HL-60/S4 treated with phorbol 12-myristate 13-acetate at 8.2 ng/mL for 4 days and 3 days (cell line): ENCODE results near the gene SAMD14.

Experiments
- in situ Hi-C: fragments of 300-500 bp; cut with MboI; formaldehyde crosslinking; loops from 2 replicates; pipeline ENCODE4 v1.15.0; 2022; ENCODE audit warnings: low sequenced_read_pairs

Gene SAMD14

DNA sequence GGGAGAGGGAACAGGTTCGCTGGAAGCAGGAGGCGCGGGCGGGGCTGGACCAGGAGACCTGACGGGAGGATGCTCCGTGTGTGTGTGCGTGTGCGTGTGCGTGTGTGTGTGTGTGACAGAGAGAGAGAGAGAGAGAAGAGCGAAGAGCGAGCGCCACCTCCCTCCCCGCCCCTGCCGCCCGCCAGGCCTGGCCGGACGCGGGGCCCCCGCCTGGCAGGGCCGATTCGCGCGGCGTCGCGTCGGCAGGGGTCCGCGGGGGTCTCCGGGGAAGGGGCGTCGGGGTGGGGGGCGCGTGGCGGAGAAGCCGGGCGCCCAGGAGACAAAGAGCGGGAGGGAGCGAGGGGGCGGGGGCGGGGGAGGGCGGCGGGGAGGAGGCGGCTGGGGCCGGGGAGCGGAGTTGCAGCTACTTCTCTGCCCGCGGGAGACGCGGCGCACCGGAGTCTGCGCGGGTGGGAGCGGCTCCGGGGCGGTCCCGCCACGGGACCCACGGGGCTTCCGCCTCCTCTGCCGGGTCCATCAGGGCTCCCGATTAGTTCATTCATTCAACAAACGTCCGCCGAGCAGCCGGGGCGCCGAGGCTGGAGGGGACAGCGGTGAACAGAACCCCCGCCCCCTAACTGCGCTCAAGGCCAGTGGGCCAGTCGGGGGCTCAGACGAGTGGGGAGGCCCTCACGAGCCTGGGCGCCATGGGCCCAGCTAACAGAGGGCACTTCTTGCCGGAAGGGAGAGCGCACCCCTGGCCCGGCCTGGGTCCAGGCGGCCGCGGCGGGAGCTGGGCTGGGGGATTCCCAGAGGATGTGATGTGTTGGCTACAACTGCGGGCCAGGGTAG, at the start of gene SAMD14:
Gene SAMD14, minus strand, starts transcription at position 433 of the 831 bp plus-strand sequence. CDS start 5,201 bp downstream, outside the sequence.
- in situ Hi-C loops = no loop called here

DNA sequence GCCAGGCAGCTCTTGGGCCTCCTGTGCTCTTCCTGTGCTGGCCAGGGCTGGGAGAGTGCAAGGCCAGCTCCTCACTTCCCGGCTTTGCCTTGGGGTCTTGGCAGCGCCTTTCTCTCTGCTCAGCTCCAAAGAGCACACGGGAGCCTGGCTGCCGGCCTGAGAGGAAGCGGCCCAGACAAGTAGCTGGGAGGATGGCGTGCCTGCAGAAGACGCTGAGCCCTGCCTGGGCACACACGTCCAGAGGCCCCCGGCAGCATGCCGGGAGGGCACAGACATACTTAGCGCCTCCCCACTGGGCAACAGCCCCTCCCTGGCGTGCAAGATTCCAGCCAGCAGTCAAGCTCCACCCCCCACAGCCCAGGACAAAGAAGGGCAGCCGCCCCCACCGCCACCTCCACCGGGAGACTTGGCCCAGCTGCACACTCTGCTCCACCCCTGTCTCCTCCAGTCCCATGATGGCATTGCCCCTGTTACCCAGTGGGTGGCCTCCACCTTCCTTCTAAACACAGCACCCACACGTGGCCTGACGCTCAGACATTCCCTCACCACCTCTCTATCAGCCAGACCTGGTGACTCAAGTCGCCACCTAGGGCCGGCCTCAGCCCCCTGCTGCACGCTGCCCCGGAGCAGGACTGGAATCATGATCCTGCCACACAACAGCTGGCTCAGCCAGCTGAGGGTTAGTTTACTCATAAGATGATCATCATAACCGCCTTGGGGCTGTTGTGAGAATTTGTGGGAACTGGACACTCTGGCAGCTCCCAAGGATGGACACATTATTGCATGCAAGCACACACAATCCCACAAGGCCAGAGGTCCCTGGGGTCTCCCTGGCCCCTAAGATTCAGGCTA, 48.2 kb upstream of the SAMD14 start:
- in situ Hi-C loops = no loop called here

DNA sequence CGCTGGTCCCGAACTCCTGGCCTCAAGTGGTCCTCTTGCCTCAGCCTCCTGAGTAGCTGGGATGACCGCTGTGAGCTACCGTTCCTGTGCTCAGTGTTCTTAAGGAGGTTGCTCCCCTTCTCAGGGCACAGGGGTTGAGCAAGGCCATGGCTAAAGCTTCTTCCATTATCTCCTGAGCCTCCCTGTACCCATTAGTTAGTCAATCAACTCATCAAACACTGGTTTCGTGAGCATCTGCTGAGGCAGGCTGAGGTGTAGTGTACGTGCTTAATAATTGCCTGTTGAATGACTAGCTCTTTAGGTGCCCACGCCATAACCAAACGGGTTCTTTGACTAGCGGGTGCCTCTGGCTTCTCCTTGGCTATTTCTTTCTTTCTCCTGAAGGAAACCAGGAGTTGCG, 47.5 kb upstream of the SAMD14 start:
- in situ Hi-C loops = no loop called here

DNA sequence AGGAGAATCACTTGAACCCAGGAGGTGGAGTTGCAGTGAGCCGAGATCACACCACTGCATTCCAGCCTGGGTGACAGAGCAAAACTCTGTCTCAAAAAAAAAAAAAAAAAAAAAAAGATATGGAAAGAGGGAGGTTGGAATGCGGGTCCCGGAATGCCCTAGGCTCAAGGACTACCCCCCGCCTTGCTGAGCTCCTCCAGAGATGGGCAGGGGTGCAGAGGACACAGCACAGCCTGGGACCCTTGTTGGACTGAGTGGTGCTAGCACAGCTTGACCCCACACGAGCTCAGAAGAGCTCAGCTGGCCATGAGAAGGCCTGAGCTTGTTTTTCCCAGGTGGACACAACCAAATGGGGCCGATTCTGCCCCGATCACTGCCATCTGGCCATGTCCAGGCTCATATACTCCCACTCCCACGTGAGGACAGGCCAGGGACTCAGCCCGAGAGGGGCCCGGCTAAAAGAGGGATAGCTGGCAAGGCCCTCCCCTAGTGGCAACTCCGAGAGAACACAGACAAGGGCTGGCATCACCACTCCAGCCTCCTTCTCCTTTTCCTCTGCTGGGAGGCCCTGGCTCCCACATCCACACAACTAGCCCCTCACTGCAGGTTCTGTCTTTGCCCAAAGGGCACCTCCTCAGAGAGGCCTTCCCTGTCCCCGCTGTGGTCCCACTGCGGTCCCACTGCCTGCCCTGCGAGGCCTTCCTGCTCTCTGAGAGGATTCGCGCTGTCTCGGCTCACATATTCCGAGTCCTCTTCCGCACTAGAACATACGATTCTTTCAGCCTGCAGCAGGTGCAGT, 46.8 kb upstream of the SAMD14 start:
- in situ Hi-C loops = no loop called here

DNA sequence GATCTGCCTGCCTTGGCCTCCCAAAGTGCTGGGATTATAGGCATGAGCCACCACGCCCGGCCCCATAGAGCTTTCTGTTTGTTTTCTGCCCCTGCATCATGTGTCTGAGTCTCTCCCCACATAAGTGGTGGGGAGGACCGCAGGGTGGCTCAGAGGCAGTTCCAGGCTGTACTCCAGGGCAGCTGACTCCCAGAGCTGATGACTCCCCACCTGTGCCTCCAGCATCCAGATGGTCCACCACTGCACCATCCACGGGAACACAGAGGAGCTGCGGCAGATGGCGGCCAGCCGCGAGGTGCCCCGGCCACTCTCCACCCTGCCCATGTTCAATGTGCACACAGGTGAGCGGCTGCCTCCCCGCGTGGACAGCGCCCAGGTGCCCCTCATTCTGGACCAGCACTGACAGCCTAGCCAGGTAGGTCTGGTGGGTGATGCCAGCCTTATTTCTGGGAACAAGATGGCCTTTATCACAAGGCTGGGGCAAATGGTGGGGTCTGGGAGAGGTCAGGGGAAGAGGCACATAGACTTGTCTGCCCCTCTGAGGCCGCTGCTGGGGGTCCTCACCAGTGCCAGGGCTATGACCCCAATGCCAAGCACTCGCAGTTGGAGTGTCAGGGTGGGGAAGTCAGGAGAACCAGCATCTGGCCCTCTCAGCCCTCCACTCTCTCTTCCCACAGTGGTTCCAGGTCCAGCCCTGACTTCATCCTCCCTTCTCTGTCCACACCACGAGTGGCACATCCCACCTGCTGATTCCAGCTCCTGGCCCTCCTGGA, 45.3 kb upstream of the SAMD14 start:
- in situ Hi-C loops = no loop called here

DNA sequence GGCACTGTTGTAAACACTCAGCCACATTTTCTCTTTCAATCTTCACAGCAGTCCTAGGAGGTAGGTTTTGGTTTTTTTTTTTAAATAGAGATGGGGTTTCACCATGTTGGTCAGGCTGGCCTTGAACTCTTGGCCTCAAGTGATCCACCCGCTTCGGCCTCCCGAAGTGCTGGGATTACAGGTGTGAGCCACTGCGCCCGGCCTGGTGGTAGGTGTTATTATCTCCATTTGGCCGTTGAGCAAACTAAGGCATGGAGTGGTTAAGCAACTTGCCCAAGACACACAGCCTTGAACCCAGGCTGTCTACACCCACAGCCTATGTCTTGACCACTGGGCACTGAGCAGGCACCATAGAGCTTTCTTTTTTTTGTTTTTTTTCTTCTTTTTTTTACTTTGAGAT, 44.5 kb upstream of the SAMD14 start:
- in situ Hi-C loops = no loop called here

DNA sequence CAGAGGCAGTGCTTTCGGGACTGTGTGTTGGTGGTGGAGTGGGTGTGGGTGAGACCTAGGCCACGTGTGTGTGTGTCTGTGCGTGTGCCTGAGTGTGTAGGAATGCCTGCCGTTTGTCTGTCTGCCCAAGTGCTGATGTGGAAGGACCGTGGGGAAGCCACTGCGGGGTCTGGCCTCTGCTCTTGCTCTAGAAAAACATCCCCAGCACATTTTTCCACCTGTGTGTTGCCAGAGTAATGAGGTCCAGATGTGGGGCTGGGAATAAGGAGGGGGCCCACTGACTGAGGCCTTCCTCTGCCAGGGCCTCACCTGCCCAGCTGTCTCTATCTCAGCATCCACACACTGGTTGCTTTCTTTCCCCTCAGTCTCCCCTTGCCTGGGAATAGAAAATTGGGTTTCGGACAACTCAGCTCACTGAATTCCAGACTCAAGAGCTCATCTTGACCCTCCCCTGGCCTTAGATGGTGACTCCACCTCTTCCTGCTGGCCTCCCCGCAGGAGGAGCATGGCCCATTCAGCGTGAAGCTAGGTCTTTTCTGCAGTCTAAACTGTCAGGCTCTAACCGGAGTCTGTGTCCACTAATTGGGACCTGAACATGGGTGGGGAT, 43.5 kb upstream of the SAMD14 start:
- in situ Hi-C loops = no loop called here

DNA sequence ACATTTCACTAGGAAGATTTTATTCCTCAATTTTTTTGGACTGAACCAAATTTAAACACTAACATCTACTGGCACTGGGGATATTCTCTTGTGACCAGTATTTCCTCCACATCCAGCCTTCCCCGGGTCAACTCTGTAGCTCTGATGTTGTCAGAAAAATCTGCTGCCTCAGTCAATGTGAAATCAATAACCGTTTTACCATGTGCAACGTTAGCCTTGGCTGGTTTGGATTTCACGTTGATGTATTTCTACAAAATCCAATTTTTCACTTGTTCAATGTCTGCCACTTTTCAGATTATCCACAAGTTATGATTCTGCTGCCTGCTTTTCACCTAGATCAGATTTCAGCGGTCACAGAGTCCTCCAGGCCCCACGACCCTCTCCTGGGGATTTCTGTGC, 43.0 kb upstream of the SAMD14 start:
- in situ Hi-C loops = no loop called here

DNA sequence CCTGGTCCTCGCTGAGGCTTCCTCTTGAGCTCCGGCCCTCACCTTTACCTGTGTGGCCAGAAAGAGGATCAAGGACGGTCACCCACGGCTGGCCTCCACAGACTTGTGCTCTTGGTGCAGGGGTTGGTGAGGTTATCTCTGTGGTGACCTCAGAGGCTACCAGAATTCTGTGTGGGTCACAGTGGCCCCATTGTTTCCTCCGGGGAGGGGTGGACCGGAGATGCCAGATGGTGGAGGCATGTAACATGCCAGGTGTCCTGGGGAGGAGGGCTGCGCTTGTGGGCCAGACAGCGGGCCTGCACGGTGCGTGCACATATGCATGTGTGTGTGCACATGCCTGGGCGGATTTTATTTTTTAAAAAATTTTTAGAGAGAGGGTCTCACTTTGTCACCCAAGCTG, 42.2 kb upstream of the SAMD14 start:
- in situ Hi-C loops = no loop called here

DNA sequence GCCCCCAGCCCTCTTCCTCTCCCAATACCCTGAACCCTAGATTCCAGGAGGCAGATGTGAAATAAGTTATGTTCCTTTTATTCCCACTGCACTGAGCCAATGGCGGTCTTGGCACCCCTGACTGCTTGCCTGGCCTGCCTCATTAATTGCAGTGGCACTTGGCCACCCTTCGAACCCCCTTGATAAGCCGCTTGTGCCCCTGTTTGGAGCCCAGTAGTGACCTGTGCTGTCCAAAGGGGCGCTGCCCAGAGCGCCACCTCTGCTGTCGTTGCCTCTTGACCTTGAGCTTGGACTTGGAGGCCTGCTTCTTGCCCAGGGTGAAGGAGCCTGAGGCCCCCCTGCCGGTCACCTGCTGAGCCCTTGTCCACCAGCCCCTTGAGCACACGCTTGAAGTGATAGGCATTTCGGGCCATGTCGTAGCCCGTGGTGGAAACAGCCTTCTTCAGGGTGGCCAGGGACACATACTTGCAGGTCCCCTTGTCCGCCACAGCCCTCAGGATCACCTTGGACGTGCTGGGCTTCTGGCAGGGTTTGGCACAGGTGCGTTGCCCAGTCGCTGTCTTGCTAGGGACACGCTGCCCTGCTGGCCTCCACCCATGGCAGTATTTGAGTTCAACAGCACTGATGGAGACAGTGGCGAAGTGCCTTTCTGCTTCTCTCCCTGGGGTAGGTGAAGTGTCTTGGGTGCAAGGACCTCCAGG, 41.6 kb upstream of the SAMD14 start:
- in situ Hi-C loops = no loop called here

DNA sequence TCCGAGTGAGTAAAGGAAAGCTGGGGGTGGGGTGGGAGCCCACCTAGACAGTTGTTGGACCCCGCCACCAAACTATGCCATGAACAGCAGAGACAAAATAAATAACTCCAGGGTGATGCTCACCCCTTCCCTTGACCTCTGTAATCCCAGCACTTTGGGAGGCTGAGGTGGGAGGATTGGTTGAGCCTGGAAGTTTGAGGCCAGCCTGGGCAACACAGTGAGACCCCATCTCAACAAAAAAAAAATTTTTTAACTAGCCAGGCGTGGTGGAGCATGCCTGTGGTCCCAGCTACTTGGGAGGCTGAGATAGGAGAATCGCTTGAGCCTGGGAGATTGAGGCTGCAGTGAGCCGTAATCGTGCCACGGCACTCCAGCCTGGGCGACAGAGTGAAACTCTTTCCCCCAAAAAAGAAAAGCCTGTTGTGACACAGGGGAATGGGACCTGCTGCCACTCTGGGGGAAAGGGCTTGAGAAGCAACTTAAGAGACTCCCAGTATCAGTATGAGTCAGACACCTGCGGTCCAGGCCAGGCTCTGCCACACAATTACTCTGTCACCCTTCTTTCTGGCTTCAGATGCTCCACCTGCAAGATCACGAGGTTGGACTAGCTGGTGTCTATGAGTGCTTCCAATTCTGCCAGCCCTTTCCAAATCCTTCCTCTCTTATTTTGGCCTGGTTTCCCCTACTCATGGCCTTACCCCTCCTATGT, 40.9 kb upstream of the SAMD14 start:
- in situ Hi-C loops = no loop called here

DNA sequence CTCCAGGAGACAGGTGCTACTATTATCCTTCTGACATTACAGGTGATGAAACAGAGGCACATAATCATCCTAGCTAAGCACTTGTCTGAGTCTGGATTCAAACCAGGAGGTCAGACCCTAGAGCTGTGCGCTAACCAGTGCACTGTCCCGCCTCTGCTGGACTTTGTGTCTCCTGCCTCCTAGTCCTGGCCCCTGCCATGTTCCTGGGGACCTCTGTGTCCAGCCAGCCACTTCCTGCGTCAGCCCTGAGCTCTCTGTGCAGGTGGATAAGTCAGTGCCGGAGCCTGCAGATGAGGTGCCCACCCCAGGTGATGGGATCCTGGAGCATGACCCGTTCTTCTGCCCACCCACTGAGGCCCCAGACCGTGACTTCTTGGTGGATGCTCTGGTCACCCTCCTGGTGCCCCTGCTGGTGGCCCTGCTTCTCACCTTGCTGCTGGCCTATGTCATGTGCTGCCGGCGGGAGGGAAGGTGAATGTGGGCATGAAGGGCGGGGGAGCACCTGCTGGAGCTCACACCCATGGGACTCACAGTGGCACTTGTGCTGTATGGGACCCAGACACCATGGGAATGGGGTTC, 40.0 kb upstream of the SAMD14 start:
- in situ Hi-C loops = no loop called here

DNA sequence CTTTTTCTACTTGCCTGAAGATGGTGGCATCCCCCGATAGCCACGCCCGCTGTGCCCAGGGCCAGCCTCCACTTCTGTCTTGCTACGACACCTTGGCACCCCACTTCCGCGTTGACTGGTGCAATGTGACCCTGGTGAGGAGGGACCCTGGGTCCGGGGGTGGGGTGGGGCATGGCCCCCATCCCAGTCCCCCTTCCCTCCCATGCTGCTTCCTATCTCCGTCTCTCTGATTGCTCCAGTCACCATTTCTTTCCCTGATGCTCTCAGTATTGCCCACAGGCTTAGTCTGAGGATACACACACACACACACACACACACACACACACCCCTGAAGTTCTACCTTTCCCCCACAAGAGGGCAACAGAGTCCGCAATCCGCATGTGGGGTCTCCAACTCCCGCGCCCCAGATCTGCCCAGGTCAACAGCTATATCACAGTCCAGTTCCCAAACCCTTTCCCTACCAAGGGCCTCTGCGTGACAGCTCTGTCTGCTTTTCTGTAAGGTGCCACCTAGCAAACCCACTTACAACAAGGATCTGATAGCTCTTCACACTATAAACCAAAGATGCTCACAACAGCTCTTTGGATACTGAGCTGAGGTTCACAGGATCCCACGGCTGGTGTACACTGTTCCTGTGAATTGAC, 39.3 kb upstream of the SAMD14 start:
- in situ Hi-C loops = no loop called here

DNA sequence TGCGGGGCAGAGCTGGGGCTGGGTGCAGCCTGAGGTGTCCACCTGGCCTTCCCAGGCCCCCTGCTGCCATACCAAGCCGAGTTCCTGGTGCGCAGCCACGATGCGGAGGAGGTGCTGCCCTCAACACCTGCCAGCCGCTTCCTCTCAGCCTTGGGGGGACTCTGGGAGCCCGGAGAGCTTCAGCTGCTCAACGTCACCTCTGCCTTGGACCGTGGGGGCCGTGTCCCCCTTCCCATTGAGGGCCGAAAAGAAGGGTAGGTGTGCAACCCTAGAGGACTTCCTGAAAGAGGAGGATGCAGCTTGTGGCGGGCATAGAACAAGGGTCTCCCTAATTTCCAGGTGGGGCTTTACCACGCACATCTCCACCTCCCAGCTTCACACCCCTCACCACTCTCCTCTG, 38.4 kb upstream of the SAMD14 start:
- in situ Hi-C loops = no loop called here

DNA sequence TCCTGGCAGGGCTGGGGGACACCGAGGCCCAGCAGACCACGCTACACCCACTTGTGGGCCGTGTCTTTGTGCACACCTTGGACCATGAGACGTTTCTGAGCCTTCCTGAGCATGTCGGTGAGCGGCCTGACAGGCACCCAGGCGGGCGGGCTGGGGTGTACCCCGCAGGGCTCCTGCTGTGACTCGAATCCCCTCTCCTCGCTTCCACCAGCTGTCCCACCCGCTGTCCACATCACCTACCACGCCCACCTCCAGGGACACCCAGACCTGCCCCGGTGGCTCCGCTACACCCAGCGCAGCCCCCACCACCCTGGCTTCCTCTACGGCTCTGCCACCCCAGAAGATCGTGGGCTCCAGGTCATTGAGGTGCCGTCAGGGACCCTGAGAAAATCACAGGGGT, 37.4 kb upstream of the SAMD14 start:
- in situ Hi-C loops = no loop called here

DNA sequence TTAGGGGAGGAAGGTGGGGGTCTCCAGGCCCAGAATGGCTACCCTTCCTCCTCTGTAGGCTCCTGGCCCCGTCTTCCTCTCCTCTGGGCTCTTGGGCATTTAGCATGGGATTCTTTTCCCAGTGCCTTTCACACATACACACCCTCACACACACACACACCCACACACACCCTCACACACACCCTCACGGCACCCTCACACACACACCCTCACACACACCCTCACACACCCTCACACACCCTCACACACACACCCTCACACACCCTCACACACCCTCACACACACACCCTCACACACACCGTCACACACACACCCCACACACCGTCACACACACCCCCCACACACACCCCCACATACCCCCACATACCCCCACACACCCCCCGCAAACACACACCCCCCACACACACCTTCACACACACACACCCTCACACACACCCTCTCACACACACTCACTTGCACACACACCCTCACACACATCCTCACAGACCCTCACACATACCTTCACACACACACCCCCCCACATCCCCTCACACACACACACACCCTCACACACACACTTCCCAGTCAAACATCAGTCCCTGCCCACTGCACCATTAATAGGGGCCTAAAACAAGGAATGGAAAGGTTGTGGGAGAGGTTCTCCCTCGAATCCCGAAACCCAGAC, 36.7 kb upstream of the SAMD14 start:
- in situ Hi-C loops = no loop called here

DNA sequence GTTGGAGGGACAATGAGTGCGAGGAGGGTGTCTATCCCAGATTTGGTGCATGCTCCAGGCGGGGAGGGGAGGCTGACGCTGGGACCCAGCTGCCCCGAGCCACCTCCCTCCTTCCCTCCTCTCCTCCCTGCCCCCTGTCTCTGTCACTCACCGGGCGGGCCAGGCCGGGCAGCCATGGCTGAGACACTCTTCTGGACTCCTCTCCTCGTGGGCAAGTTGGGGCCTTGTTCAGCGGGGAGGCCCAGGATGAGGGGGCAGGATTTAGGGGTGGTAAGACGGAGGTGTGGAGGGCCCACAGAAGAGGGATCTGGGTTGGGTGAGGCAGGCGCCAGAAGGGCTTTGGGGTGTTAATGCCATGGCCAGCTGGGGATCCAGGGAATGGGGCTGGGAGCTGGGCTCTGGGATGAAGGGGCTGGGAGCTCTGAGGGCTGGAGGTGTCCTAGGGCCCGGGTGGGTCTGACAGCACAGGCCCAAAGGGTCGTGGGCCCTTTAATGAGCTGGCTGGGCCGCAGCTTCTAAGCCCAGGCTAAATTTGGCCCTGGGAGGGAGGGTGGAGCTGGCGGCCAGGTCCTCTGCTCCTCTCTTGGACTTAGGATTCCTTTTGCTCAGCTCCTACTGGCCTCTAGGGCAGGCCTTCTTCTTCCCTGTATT, 36.0 kb upstream of the SAMD14 start, which contains the start of gene SGCA:
Gene SGCA, plus strand, starts transcription at position 139 of the 651 bp plus-strand sequence. Its CDS starts 36 bp downstream, at position 175.
- in situ Hi-C loops = no loop called here
